MCF 10A (cell line): ENCODE measurements around the gene MOCOS. TPM values are rescaled to one million over a fixed set of nuclear protein-coding genes. Genes with fewer than 3 reads are reported as not detected.

ENCODE experiments used
- total RNA-seq: library from RNA; stranded (reverse); gene quantifications from 2 replicates; pipeline ENCODE4 v1.2.3, GENCODE V29; 2022

MOCOS gene
- total RNA-seq, 1 experiment from 2014 or later, result 81.1 TPM

Other genes starting within 250 kb of the MOCOS start
- 89.1 and 116 TPM in 2 replicates for gene RPRD1A, start 119.9 kb upstream of the MOCOS start, total RNA-seq
- 49.7 and 53.5 TPM in 2 replicates for gene SLC39A6, start 58.2 kb upstream of the MOCOS start, total RNA-seq
- gene ELP2, start 57.6 kb upstream of the MOCOS start, total RNA-seq, result 100 and 105 TPM in 2 replicates
- 5.0 and 5.3 TPM in 2 replicates for gene FHOD3, start 110.2 kb downstream of the MOCOS start, total RNA-seq